HG03439 (cell line): ENCODE measurements around the gene UBR3.
A peak's percentile ranks its signal among the peaks of the same experiment; 100 is the strongest.
"Not testable (repeated sequence)": the region's sequence is repeated elsewhere in the genome, so short reads cannot be mapped to it uniquely, and the experiment has no call there.

Experiments used
- ATAC-seq: cut with Tn5 transposase; IDR thresholded peaks from one replicate; pipeline ENCODE4 v1.9.1; 2021; ENCODE audit warnings: mild to moderate bottlenecking, moderate library complexity; ENCODE audit not compliant: unreplicated experiment

The UBR3 gene

DNA sequence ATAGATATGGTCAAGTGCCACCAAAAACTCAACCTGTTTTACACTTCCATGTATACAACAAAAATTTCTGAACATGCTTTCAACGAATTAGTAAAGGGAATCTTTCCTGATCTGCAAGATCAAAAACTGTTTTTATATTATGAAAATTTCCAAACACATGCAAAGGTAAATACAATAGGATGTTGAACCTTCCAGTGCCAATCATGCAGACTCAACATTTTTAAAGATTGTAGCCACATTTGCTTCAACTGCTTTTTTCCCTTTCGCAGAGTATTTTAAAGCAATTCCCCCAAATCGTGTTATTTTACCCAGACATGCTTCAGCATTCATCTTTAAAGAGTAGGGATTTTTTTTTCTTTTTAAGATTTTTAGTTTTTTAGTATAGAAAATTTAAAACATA lies 40.3 kb downstream of the UBR3 start:
- no peak for ATAC-seq

DNA sequence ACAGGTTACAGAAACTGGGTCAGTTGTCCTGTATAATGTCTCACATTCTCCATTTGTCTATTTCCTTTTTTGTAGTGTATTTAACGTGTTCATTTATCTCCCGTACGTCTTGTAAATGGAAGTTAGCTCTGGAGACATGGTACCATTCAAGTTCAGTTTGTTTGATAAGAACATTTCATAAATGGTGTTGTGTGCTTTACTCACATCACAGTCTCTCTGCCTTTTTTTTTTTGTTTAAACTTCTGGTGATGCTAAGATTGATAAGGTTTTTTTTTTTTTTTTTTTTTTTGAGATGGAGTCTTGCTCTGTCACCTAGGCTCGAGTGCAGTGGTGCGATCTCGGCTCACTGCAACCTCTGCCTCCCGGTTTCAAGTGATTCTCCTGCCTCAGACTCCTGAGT lies 41.7 kb downstream of the UBR3 start:
- no peak for ATAC-seq

DNA sequence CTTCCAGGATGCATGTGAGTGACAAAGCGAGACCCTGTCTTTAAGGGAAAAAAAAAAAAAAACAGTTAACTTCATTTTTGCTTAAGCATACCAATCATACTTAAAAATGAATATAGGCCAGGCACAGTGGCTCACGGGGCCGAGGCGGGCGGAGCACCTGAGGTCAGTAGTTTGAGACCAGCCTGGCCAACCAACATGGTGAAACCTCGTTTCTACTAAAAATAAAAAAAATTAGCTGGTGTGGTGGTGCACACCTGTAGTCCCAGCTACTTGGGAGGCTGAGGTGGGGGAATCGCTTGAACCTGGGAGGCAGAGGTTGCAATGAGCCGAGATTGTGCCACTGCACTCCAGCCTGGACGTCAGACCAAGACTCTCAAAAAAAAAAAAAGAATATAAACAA lies 44.1 kb downstream of the UBR3 start:
- ATAC-seq: not testable (repeated sequence)

GRCh38 chr2:169871994-169872393 lies 44.7 kb downstream of the UBR3 start:
- ATAC-seq: no peak

GRCh38 chr2:169877398-169877797 lies 50.1 kb downstream of the UBR3 start:
- no peak for ATAC-seq

- ATAC-seq: no peak
Measured at GRCh38 chr2:169887120-169887519, 59.9 kb downstream of the UBR3 start.

DNA sequence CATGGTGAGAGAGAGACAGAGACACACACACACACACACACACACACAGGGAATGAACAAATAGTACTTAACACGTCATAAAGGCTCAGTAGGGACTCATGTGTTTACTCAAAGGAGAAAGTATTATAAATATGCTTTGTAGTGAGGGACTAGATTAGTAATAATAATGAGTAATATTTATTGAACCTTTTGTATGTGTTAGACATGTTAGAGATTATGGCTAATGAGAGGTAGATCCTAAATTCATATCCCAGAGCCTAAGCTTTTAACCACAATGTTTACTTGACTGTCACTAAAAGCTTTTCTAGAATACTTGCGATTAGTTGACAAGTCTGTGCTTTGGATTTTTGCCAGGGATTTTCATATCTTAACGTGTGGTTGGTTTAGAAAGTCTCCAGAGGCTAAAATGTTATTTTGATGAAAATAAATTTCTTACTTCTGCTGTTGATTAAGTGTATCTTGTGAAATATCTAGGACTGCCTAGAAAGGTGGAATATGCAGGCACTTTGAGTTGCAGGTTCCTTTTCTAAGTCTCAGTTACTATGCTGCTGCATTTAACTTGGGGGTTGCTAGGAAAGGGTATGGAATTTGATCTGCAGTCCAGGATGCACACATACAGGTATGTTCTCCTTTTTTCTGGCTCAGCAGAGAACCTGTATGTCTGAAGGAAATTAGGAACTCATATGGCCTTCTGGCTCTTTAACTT lies 64.5 kb downstream of the UBR3 start:
- ATAC-seq: no peak

DNA sequence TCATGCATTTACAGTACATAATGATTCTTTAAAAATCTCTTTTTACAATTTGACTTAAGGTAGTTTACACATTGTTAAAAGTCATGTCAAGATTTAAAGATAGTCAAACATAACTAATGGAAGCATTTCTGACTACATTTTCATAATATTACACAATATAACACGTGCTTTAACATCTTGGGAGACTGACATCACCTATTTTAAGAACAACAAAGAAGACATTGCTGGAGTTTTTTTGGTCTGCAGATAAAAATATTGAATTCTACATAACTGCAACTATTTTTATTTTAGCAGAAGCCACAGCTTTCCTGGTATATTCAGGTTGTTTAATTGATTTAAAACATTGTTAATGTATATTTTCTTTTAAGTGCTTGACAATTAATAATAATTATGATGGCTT lies 65.7 kb downstream of the UBR3 start:
- no peak for ATAC-seq

GRCh38 chr2:169895294-169895985 lies 68.2 kb downstream of the UBR3 start:
- no peak for ATAC-seq

DNA sequence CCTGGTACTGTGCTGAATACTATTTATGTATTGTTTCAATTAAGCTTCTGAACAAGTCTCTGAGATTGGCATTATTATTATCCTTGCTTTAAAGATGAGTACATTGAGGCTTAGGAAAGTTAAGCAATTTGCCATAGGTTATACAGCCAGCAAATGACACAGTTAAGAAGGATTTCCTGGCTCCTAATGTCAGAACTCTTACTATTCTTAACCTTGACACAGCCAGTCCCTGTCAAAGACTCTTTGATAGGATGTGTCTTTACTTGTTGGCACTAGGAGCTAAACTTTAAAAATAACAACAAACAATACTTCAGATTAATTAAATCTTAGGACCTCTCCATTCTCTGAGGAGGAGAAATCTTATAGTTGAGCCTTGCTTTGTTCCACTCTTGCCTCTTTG lies 70.6 kb downstream of the UBR3 start:
- ATAC-seq: no peak

GRCh38 chr2:169900103-169900502 lies 72.8 kb downstream of the UBR3 start:
- not testable (repeated sequence) for ATAC-seq

DNA sequence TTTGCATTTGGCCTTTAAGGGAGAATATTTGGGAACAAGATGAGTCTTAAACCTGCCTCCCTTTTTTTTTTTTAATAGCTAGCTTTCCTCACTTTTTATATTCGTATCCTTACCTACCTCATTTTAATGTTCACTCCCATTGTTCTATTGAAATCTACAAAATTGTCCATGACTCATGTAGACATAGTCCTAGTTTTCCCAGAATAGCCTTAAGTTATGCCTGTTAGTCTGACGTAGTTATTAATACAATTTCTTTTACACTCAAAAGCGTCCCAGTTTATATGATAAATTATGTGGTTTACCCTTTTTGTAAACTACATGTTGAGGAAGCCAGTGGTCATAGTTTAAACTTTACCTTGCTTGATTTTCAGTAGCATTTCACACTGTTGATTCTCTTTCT lies 73.4 kb downstream of the UBR3 start:
- ATAC-seq: no peak

GRCh38 chr2:169906731-169907130 lies 79.5 kb downstream of the UBR3 start:
- no peak for ATAC-seq

DNA sequence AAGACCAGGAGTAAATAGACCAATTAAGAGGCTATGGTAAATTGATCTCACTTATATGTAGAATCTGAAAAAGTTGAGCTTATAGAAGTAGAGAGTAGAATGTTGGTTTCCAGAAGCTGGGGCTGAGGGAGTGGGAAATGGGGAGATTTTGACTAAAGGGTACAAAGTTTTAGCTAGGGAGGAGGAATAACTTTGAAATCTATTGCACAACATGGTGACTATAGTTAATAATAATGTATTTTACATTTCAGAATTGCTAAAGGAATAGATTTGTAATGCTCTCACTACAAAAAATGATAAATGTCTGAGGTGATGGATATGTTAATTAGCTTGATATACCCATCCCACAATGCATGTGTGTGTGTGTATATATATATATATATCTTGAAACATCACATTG lies 82.1 kb downstream of the UBR3 start:
- ATAC-seq: no peak

DNA sequence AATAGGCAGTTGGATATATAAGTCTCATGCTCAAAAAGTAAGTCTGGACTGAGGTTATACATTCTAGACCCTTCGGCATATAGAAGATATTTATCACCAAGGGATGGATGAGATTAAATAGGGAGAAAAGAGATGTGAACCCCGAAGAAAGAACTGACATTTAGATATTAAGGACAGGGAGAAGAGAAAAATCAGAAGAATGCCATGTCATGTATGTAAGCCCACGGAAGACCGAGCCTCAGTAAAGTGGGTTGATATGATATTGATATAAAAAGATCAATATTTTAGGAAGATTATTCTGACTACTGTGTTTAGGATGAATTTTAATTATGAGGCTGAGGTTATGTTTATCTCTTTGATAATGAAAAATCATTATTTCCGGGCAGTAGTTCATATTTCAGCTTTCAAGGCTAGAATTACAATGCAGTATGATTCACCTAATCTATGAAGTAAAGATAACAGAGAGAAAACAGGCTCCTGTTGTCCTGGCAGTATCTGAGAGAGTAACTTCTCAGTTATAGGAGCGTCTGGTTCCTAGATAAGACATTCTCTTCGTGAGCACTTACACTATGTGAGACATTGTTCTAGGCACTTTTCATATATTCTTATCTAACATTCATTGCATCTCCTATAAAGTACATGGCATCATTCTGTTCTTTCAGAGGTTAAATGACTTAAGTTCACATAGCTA lies 83.0 kb downstream of the UBR3 start:
- no peak for ATAC-seq

DNA sequence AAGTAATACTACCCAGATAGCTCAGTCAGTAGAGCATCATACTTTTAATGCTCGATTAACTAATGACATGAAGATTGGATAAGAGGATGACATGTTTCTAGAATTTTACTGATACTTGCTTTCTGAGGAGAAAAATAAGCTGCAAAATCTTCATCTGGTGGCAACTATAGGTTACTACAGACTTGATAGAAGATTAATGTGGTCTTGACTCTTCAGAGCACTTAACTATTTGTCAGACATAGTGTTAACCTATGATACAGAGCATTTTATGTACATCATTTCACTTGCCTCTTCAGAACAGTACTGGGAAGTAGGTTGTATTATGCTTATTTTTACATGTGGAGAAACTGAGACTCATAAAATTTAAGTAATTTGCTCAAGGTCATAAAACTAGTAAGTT lies 83.9 kb downstream of the UBR3 start:
- no peak for ATAC-seq

DNA sequence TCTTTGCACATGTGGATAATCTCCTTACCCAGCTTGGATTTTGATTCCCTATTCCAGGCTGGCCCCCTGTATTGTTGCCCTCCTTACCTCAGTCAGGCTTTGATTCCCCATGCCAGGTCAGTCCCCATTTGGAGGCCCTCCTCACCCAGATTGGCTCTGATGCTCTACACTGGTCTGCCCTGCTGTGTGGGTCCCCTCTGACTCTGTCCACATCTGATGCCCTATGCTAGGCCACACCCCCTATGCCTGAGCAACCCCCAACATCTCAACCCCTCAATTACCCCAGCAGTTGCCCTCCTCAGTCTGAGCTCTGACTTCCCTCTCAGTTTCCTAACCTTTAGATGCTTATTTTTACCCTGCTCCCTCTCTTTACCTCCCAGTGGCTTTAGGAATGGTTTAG lies 89.4 kb downstream of the UBR3 start:
- ATAC-seq: no peak

GRCh38 chr2:169923977-169924376 lies 96.7 kb downstream of the UBR3 start:
- no peak for ATAC-seq

- ATAC-seq: no peak
Measured at GRCh38 chr2:169925968-169926367, 98.7 kb downstream of the UBR3 start.

- no peak for ATAC-seq
Measured at GRCh38 chr2:169928463-169928864, 101.2 kb downstream of the UBR3 start.

- peak; percentile 82 for ATAC-seq
Measured at GRCh38 chr2:169933124-169933711, 106.0 kb downstream of the UBR3 start.

DNA sequence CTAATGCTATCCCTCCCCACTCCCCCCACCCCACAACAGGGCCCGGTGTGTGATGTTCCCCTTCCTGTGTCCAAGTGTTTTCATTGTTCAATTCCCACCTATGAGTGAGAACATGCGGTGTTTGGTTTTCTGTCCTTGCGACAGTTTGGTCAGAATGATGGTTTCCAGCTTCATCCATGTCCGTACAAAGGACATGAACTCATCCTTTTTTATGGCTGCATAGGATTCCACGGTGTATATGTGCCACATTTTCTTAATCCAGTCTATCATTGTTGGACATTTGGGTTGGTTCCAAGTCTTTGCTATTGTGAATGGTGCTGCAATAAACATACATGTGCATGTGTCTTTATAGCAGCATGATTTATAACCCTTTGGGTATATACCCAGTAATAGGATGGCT lies 109.4 kb downstream of the UBR3 start:
- not testable (repeated sequence) for ATAC-seq
